PC-3 (cell line): ENCODE data around the gene ZFYVE19.

ENCODE experiments used
- CTCF ChIP-seq: fragments of 300-600 bp; sonication (generic); conservative IDR thresholded peaks from 2 replicates; pipeline ENCODE4 v1.5.1; 2017; ENCODE audit warnings: antibody characterized with exemption, low read depth, mild to moderate bottlenecking, low read length
- EZH2 ChIP-seq: fragments of 300-600 bp; sonication (generic); IDR thresholded peaks from one replicate; pipeline ENCODE4 v1.6.1; 2017; ENCODE audit warnings: antibody characterized with exemption, mild to moderate bottlenecking, low read length; ENCODE audit not compliant: unreplicated experiment
- EZH2phosphoT487 ChIP-seq: fragments of 300-600 bp; sonication (generic); IDR thresholded peaks from 2 replicates; pipeline ENCODE4 v1.6.1; 2018; ENCODE audit warnings: mild to moderate bottlenecking, antibody characterized with exemption, low read length, borderline replicate concordance

- TF ChIP-seq CTCF (no peak), EZH2phosphoT487 (no peak), EZH2 (no peak)
Measured at GRCh38 chr15:40773496-40773895, 33.4 kb upstream of the ZFYVE19 start.
